Panc1 (cell line): ENCODE results near the gene KANSL3.

Experiments used
- REST ChIP-seq, 2 experiments: IDR thresholded peaks; 2 replicates each; pipeline ENCODE4 v1.6.1; 2011 to 2012; ENCODE audit warnings: low read depth in 2 of 2, control low read depth in 1 of 2, low read length in 1 of 2, mild to moderate bottlenecking in 1 of 2, moderate library complexity in 1 of 2; ENCODE audit not compliant: insufficient read depth in 1 of 2
- SIN3A ChIP-seq: IDR thresholded peaks from 2 replicates; pipeline ENCODE4 v1.6.1; 2012; ENCODE audit warnings: low read depth, mild to moderate bottlenecking, low read length, moderate library complexity, borderline replicate concordance; ENCODE audit not compliant: insufficient read depth
- TCF7L2 ChIP-seq: IDR thresholded peaks from 2 replicates; pipeline ENCODE4 v1.6.1; 2011; ENCODE audit warnings: mild to moderate bottlenecking, low read depth, low read length, inconsistent platforms
- TF ChIP-seq, protein P1 (sequence below): fragments of 450-650 bp; IDR thresholded peaks from 2 replicates; pipeline ENCODE4 v1.5.1; 2017; ENCODE audit warnings: mild to moderate bottlenecking

DNA sequence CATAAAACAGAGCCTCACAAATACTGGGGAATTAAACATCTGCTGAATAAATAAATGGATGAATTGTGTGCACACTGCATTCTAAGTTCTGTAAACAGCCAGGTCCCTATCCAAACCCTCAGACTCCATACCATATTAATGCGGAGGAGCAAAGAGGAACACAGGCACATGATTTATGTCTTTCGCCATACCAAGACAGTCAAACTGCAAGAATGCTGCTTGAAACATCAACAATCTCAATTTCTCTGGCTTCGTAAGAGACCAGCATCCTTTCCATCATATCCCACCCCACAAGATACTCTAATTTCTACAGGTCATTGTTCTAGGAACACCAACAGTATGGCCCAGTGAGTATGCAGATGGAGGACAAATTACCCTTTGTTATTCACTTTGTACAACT is 15.0 kb downstream of the KANSL3 start:
- TF ChIP-seq, protein P1, sequence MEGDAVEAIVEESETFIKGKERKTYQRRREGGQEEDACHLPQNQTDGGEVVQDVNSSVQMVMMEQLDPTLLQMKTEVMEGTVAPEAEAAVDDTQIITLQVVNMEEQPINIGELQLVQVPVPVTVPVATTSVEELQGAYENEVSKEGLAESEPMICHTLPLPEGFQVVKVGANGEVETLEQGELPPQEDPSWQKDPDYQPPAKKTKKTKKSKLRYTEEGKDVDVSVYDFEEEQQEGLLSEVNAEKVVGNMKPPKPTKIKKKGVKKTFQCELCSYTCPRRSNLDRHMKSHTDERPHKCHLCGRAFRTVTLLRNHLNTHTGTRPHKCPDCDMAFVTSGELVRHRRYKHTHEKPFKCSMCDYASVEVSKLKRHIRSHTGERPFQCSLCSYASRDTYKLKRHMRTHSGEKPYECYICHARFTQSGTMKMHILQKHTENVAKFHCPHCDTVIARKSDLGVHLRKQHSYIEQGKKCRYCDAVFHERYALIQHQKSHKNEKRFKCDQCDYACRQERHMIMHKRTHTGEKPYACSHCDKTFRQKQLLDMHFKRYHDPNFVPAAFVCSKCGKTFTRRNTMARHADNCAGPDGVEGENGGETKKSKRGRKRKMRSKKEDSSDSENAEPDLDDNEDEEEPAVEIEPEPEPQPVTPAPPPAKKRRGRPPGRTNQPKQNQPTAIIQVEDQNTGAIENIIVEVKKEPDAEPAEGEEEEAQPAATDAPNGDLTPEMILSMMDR: no peak
- TF ChIP-seq TCF7L2 (no peak), REST (IDR thresholded peaks at IDR 0.05; ENCODE audit: insufficient read depth in 1 of 2, low read depth in 2 of 2, low read length in 1 of 2) (no peak), SIN3A (no peak)
